Measurements from ENCODE around the gene PTPRD.

DNA sequence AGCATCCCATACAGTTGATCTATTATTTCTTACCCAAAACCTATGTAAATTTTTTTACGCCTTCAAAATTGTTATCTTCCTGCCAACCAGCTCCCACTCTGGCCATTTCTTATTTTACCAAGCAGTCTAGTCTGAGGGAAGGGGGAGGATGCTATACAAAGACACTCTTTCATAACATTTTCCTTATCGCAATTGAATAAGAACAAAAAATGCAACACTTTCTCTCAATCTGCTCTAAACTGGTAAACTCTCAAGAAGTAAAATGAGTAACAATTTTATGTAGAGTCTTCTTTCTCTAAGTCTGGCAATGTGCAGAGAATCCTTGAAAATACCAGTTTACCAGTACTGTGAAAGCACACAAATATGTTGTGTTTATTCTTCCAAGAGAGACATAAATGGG, 1216.3 kb downstream of the PTPRD start:
- no peak for TF ChIP-seq POLR2AphosphoS5 (IDR thresholded peaks at IDR 0.05; ENCODE audit: low read depth, low read length)
- TF ChIP-seq POLR2A (IDR thresholded peaks at IDR 0.05; ENCODE audit: low read depth, low read length): no peak
- TF ChIP-seq TAF1 (IDR thresholded peaks at IDR 0.05; ENCODE audit: borderline replicate concordance, low read depth, low read length): no peak

Data from GM12892 (cell line).